Measurements from ENCODE around the gene RGS10.

RGS10 gene

GRCh38 chr10:119498889-119499676 is 43.4 kb downstream of the RGS10 start:
- in situ Hi-C loops (cut with MboI; ENCODE audit: low pct_unique_long_range_greater_than_20kb, low sequenced_read_pairs, unreplicated experiment) = no loop called here
- no peak for DNase-seq (ENCODE audit: low spot score)
- no peak for TF ChIP-seq CTCF (IDR thresholded peaks at IDR 0.05; ENCODE audit: extremely low read depth, insufficient read depth, missing control alignments)

DNA sequence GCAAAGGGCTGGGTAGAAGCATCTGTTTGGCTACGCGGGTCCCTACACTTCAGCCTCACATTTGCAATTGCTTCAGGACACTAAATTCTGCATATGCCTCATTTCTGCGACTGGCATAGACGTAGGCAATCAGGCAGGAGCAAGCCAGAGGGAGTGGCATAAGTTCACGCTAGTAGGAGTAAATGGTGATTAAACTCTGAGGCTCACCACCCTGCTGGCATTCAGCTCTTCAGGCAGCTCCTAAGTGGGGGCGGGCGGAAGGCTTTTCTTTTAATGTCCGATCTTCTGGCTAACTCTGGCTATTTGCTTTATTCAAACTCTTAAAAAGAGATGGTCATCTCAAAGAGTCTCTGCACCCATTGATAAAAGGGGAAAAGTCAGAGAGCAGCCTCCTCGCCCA is 45.3 kb downstream of the RGS10 start:
- no peak for DNase-seq (ENCODE audit: low spot score)
- in situ Hi-C loops (cut with MboI; ENCODE audit: low pct_unique_long_range_greater_than_20kb, low sequenced_read_pairs, unreplicated experiment) = no loop called here
- no peak for TF ChIP-seq CTCF (IDR thresholded peaks at IDR 0.05; ENCODE audit: extremely low read depth, insufficient read depth, missing control alignments)

- peak; percentile 42 for DNase-seq (ENCODE audit: low spot score)
- no peak for TF ChIP-seq CTCF (IDR thresholded peaks at IDR 0.05; ENCODE audit: extremely low read depth, insufficient read depth, missing control alignments)
- in situ Hi-C loops (cut with MboI; ENCODE audit: low pct_unique_long_range_greater_than_20kb, low sequenced_read_pairs, unreplicated experiment) = no loop called here
Observed at GRCh38 chr10:119496273-119496672, 46.2 kb downstream of the RGS10 start.

DNA sequence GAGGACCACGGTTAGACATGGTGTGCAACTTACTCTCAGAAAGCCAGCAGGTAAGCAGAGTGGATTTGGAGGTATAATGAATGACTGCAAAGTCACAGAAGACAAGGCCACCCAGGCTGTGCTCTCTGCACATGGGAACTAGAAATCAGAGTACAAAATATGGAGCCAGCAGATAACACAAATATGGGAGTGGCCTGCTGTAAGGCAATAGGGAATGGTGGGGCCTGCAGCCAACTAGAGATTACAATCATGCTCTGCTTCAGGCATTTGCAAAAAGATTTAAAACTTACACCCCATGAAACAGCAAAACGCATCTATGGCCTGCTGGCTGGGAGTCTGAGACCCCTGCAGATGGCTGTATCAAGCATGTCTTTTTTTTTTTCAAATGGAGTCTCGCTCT is 47.0 kb downstream of the RGS10 start:
- no peak for TF ChIP-seq CTCF (IDR thresholded peaks at IDR 0.05; ENCODE audit: extremely low read depth, insufficient read depth, missing control alignments)
- in situ Hi-C loops (cut with MboI; ENCODE audit: low pct_unique_long_range_greater_than_20kb, low sequenced_read_pairs, unreplicated experiment) = no loop called here
- DNase-seq (ENCODE audit: low spot score) = no peak

DNA sequence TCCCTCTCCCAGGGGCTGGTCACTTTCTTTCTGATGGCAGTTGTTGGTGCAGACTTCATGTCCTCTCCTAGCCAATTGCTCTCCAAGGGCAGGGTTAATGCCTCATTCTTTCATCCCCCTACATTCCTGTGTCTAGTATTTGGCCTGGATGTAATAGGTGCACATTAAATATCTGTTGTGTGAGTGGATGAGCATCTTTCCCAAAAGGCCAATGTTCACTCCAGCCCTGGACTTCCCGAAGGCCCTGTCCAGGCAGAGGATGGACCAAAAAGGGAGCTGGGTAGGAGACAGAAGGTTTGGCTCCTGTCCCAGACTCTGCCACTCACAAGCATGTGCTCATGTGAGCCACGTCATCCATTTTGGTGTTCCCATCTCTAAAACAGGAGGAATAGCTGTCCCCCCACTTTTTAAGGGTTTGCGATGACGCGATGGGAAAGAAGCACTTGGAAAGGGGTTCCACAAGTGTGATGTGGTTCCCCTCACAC is 47.5 kb downstream of the RGS10 start:
- no peak for DNase-seq (ENCODE audit: low spot score)
- in situ Hi-C loops (cut with MboI; ENCODE audit: low pct_unique_long_range_greater_than_20kb, low sequenced_read_pairs, unreplicated experiment) = no loop called here
- no peak for TF ChIP-seq CTCF (IDR thresholded peaks at IDR 0.05; ENCODE audit: extremely low read depth, insufficient read depth, missing control alignments)

- no peak for DNase-seq (ENCODE audit: low spot score)
- TF ChIP-seq CTCF (IDR thresholded peaks at IDR 0.05; ENCODE audit: extremely low read depth, insufficient read depth, missing control alignments) = no peak
- in situ Hi-C loops (cut with MboI; ENCODE audit: low pct_unique_long_range_greater_than_20kb, low sequenced_read_pairs, unreplicated experiment) = no loop called here
Observed at GRCh38 chr10:119494236-119495020, 48.1 kb downstream of the RGS10 start.

All from GM13977 (cell line).